Smooth muscle cell of the umbilical artery (primary cell): ENCODE results near the gene LRRC38. TPM values are rescaled to one million over a fixed set of nuclear protein-coding genes. Genes with fewer than 3 reads are reported as not detected.

Source experiments
- total RNA-seq: library from RNA; depleted of rRNA; stranded (reverse); fragments of >200 nt; gene quantifications from 2 replicates; pipeline ENCODE4 v1.2.3, GENCODE V29; 2014

Gene LRRC38, protein sequence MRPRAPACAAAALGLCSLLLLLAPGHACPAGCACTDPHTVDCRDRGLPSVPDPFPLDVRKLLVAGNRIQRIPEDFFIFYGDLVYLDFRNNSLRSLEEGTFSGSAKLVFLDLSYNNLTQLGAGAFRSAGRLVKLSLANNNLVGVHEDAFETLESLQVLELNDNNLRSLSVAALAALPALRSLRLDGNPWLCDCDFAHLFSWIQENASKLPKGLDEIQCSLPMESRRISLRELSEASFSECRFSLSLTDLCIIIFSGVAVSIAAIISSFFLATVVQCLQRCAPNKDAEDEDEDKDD
- total RNA-seq = not detected in 2 replicates

DNA sequence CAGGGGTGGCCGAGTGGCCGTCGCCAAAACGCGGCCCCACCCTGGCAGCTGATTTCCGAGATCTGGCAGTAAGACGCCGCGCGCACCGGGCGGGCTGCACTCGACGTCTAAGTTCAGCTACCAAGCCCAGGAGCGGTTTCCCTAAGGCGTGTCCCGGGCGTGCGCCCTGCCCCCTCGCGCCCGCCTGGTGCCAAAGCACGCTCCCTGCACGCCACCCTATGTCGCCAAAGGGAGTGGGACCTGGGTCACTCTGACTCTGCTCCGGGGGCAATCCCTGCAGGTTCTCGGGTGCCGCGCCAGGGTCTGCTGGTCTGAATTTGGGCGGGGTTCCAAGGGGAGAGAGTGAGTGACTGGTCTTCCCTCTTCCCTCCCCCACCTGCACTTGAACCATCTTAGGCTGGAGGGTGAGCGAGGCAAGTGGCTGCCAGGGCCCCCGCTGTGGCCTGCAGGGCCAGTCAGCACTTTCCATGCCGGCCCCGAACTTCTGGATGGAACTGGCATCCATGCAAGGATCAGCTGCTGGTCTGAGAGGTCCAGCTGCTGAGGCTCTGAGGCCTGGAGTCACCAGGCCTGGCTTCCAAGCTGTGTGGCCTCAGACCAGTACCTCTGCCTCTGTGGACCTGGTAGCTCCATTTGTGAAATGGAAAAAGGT is at the start of gene LRRC38:
Gene LRRC38 (minus strand): TSS at position 109 of the 652 bp plus-strand sequence. CDS start 410 bp downstream, outside the sequence.

Other genes with a start within 250 kb of the LRRC38 start
- not detected in 2 replicates for gene PRAMEF8, start 228.9 kb downstream of the LRRC38 start, total RNA-seq
- not detected in 2 replicates for gene PRAMEF33, start 210.5 kb downstream of the LRRC38 start, total RNA-seq
- not detected in 2 replicates for gene PRAMEF15, start 198.4 kb downstream of the LRRC38 start, total RNA-seq
- gene PRAMEF14, start 166.9 kb downstream of the LRRC38 start, total RNA-seq = not detected in 2 replicates
- gene PRAMEF19, start 142.1 kb downstream of the LRRC38 start, total RNA-seq = not detected in 2 replicates
- gene PRAMEF17, start 124.4 kb downstream of the LRRC38 start, total RNA-seq = not detected in 2 replicates
- gene PRAMEF20, start 103.6 kb downstream of the LRRC38 start, total RNA-seq = not detected in 2 replicates
- gene PDPN, start 69.8 kb upstream of the LRRC38 start, total RNA-seq = 0.30 TPM in 1 of 2 replicates, not detected in the other
- 9.2 and 14.3 TPM in 2 replicates for gene PRDM2, start 186.2 kb upstream of the LRRC38 start, total RNA-seq